Neutrophil (primary cell): ENCODE results near the gene FAM171A2.
"Not testable (repeated sequence)": the region's sequence is repeated elsewhere in the genome, so short reads cannot be mapped to it uniquely, and the experiment has no call there.

ENCODE experiments used
- H3K27ac ChIP-seq: fragments of 200-600 bp; sonication (generic); 2 replicates; pipeline ENCODE4 v1.5.1; 2016; ENCODE audit warnings: mild to moderate bottlenecking, moderate library complexity
- H3K27me3 ChIP-seq: fragments of 200-600 bp; sonication (generic); 2 replicates; pipeline ENCODE4 v1.6.0; 2016; ENCODE audit warnings: mild to moderate bottlenecking
- H3K36me3 ChIP-seq: fragments of 200-600 bp; sonication (generic); 2 replicates; pipeline ENCODE4 v1.5.1; 2017
- H3K4me1 ChIP-seq, 2 experiments: fragments of 200-600 bp in 1 of 2; sonication (generic) in 1 of 2; 1 replicate in 1 of 2; 2 replicates in 1 of 2; pipeline versions ENCODE4 v1.5.1 to v1.6.1; 2013 to 2016; ENCODE audit warnings: low read depth in 1 of 2, low read length in 1 of 2, mild to moderate bottlenecking in 1 of 2, moderate library complexity in 1 of 2; ENCODE audit not compliant: control insufficient read depth in 1 of 2, insufficient read depth in 1 of 2
- H3K4me3 ChIP-seq, 2 experiments: fragments of 200-600 bp in 1 of 2; sonication (generic) in 1 of 2; 1 replicate in 1 of 2; 2 replicates in 1 of 2; pipeline ENCODE4 v1.5.1; 2013 to 2016; ENCODE audit warnings: low read depth in 1 of 2, low read length in 1 of 2, mild to moderate bottlenecking in 1 of 2, moderate library complexity in 1 of 2
- H3K9me3 ChIP-seq: fragments of 200-600 bp; sonication (generic); 2 replicates; pipeline ENCODE4 v1.5.1; 2016
- TF ChIP-seq, protein P1 (sequence below): fragments of 200-600 bp; sonication (generic); IDR thresholded peaks from 2 replicates; pipeline ENCODE4 v1.5.1; 2016; ENCODE audit warnings: antibody characterized with exemption

The FAM171A2 gene

DNA sequence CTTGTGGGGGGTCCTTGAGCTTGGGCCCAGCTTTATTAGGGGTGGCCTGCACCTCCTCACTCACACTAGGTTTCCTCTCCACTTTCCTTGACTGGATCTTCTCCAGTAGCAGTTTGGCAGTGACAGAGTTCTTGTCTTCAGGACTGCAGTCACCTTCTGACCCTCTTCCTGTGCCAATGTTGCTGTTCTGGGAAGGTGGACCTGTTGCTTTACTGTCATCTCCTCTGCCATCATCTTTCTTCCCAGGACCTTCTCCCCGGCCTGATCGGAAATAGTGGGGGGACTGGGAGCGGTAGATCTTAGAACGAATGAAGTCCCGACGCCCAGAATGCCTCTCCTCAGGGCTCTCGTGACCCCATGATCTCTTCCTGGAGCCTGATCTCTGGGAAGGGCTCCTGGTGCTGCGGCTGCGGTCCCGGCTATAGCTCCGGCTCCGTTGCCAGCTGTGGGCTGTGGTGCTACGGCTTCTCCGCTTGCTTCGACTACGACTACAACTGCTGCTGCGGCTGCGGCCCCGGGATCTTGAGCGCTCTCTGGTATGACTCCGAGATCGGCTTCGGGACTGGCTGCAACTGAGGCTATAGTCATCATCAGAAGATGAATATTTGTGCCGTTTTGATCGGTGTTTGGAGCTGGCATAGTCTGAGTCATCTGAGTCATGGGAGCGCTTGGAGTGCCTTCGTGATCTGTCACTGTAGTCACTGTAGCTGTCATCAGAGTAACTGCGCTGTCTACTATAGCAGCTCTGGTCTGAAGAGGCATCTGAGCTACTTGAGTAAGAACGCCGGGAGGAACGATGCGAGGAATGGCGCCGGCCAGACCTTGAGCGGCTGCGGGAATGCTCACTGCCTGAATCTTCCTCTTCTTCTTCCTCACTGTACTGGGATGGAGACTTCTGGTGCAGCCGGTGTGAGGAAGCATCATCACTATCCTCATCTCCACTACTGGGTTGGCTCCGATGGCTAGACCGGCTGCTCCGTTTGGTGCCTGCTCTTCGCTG lies 35.3 kb upstream of the FAM171A2 start:
- Histone ChIP-seq H3K9me3 (no peaks in the 10 kb centered on the region), H3K36me3 (peaks cover 66% of the 10 kb centered on the region), H3K4me1 (no peaks in the 10 kb centered on the region), H3K4me3 (no peak overlapping the region), H3K27me3 (no peaks in the 10 kb centered on the region), H3K27ac (no peak overlapping the region)
- TF ChIP-seq, protein P1, sequence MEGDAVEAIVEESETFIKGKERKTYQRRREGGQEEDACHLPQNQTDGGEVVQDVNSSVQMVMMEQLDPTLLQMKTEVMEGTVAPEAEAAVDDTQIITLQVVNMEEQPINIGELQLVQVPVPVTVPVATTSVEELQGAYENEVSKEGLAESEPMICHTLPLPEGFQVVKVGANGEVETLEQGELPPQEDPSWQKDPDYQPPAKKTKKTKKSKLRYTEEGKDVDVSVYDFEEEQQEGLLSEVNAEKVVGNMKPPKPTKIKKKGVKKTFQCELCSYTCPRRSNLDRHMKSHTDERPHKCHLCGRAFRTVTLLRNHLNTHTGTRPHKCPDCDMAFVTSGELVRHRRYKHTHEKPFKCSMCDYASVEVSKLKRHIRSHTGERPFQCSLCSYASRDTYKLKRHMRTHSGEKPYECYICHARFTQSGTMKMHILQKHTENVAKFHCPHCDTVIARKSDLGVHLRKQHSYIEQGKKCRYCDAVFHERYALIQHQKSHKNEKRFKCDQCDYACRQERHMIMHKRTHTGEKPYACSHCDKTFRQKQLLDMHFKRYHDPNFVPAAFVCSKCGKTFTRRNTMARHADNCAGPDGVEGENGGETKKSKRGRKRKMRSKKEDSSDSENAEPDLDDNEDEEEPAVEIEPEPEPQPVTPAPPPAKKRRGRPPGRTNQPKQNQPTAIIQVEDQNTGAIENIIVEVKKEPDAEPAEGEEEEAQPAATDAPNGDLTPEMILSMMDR, result no peak

DNA sequence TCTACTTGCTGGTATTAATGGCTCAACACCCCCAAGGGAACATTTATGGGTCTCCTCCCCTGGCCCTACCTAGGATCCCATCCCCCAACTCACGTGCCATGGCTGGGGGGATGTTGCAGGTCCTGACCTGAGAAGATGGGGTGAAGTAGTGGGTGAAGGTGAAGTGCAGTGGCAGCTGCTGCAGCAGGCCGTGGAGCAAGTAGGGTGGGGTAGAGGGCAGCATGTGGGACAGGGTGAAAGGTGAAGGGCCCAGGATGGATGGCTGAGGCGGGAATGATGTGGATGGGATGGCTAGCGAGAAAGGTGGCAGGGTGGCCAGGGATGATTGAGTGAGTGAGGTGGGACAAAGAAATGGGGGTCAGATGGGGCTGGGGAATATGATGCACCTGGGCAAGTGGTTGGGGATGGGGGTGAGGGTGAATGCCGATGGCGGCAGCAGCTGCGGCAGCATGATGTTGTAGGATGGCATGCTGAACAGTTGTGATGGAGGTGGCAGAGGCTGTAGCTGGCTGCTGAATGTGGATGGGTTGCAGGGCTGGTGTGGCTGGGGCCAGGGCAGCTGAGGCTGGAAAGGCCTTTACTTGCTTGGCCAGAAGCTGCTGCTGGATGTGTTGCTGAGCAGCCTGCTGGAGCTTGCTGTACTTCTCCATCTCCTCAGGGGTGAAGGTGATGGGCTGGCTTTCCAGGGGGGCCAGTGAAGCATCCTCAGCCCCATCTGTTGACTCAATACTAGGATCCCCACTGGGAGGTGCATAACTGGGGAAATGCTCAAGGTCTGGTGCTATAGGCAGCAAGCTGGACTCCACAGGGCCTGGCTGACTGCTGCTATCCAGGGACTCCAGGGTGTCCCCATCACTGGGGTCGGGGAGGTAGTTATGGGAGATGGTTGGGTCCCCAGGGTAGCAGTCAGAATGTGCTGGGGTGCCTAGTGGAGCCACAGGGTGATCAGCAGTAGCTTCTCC lies 34.1 kb upstream of the FAM171A2 start:
- TF ChIP-seq, protein P1, result no peak
- peaks cover 54% of the 10 kb centered on the region for H3K36me3 ChIP-seq
- H3K9me3 ChIP-seq, result no peaks in the 10 kb centered on the region
- no peaks in the 10 kb centered on the region for H3K4me1 ChIP-seq
- H3K27ac ChIP-seq, result no peak overlapping the region
- no peaks in the 10 kb centered on the region for H3K27me3 ChIP-seq
- H3K4me3 ChIP-seq, result no peak overlapping the region

DNA sequence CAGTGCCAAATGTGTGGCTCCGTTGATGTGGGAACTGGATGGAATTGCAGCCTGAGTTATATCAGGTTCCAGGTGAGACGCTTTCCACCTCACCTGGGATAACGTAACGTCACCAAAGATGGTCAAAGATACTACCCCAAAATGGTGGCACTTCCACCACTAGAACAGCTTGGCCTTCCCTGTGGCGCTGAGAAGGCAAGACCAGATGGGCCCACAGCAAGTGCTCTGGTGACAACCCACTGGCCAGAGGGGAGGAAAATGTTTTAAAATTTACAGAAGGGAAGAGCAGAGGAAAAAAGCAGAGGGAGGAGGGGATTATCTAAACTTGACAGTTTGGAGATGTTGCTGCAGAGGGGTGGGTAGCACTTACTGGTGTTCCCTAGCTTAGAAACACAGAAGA lies 33.3 kb upstream of the FAM171A2 start:
- Histone ChIP-seq H3K27me3 (no peaks in the 10 kb centered on the region), H3K4me1 (no peaks in the 10 kb centered on the region), H3K9me3 (no peaks in the 10 kb centered on the region), H3K36me3 (peaks cover 51% of the 10 kb centered on the region), H3K27ac (no peak overlapping the region), H3K4me3 (no peak overlapping the region)
- TF ChIP-seq, protein P1, result no peak

DNA sequence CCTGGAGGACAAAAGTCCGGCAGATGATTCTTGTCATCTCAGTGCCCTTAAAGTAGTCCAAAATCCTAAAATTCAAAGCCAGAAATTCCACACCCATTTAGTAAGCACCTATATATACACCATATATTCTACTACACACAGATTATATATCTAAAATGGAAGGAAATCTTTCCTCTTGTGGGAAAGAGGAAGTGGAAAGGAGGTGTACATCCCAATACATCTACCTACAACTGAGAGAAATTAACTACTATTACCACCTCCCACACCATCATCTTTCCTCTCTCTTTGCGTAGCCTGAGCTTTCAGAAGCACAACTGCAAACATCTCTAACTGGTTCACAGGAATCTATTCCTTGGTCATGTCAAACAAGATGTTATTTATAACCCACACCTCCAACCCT lies 31.2 kb upstream of the FAM171A2 start:
- H3K27me3 ChIP-seq, result peaks cover 5% of the 10 kb centered on the region
- H3K4me1 ChIP-seq, result no peaks in the 10 kb centered on the region
- H3K4me3 ChIP-seq, result no peak overlapping the region
- H3K36me3 ChIP-seq, result peaks cover 32% of the 10 kb centered on the region
- no peaks in the 10 kb centered on the region for H3K9me3 ChIP-seq
- TF ChIP-seq, protein P1, result no peak
- H3K27ac ChIP-seq, result no peak overlapping the region

DNA sequence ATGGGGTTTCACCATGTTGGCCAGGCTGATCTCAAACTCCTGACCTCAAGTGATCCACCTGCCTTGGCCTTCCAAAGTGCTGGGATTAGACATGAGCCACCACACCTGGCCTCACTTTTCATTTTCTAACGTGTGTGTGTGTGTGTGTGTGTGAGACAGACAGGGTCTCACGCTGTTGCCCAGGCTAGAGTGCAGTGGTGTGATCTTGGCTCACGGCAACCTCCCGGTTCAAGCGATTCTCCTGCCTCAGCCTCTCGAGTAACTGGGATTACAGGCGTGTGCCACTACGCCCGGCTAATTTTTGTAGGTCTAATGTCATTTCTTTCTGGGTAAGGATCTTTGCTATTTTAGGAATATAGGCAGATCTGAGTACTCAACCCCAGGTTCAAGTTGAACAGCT lies 30.5 kb upstream of the FAM171A2 start:
- not testable (repeated sequence) for H3K27ac ChIP-seq, H3K4me3 ChIP-seq, H3K9me3 ChIP-seq, H3K4me1 ChIP-seq, H3K27me3 ChIP-seq
- peaks cover 24% of the 10 kb centered on the region for H3K36me3 ChIP-seq
